Measurements from ENCODE around the gene SBK2.

SBK2 gene

GRCh38 chr19:55554741-55555152, 17.8 kb upstream of the SBK2 start:
- DNase-seq (ENCODE audit: low read depth), result no peak

GRCh38 chr19:55554302-55554701, 17.4 kb upstream of the SBK2 start:
- DNase-seq (ENCODE audit: low read depth), result no peak

GRCh38 chr19:55553217-55554182, 16.6 kb upstream of the SBK2 start:
- DNase-seq (ENCODE audit: low read depth), result no peak

GRCh38 chr19:55552620-55553019, 15.7 kb upstream of the SBK2 start:
- peak; percentile 92 for DNase-seq (ENCODE audit: low read depth)

- DNase-seq (ENCODE audit: low read depth), result no peak
These were observed 15.3 kb upstream of the SBK2 start for GRCh38 chr19:55552206-55552605.

- DNase-seq (ENCODE audit: low read depth), result peak; percentile 54
These were observed 13.4 kb upstream of the SBK2 start for GRCh38 chr19:55550321-55550650.

GRCh38 chr19:55549500-55550320, 12.8 kb upstream of the SBK2 start:
- DNase-seq (ENCODE audit: low read depth), result peak; percentile 91

- peak; percentile 55 for DNase-seq (ENCODE audit: low read depth)
These were observed 10.1 kb upstream of the SBK2 start for GRCh38 chr19:55546822-55547614.

GRCh38 chr19:55546011-55546410, 9.1 kb upstream of the SBK2 start:
- no peak for DNase-seq (ENCODE audit: low read depth)

- no peak for DNase-seq (ENCODE audit: low read depth)
These were observed 8.5 kb upstream of the SBK2 start, which contains the start of gene SBK3 for GRCh38 chr19:55545443-55545842. Gene SBK3, minus strand, starts transcription at chr19:55545543. Its CDS starts 0 bp downstream, at chr19:55545543.

GRCh38 chr19:55544776-55545439, 8.0 kb upstream of the SBK2 start:
- no peak for DNase-seq (ENCODE audit: low read depth)

- DNase-seq (ENCODE audit: low read depth), result no peak
These were observed 7.1 kb upstream of the SBK2 start for GRCh38 chr19:55544014-55544413.

GRCh38 chr19:55543567-55543966, 6.6 kb upstream of the SBK2 start:
- DNase-seq (ENCODE audit: low read depth), result no peak

GRCh38 chr19:55542292-55542855, 5.4 kb upstream of the SBK2 start:
- no peak for DNase-seq (ENCODE audit: low read depth)

- DNase-seq (ENCODE audit: low read depth), result no peak
These were observed 4.2 kb upstream of the SBK2 start for GRCh38 chr19:55541091-55541490.

GRCh38 chr19:55540619-55541018, 3.7 kb upstream of the SBK2 start:
- no peak for DNase-seq (ENCODE audit: low read depth)

GRCh38 chr19:55539090-55539984, 2.4 kb upstream of the SBK2 start:
- DNase-seq (ENCODE audit: low read depth), result no peak

- DNase-seq (ENCODE audit: low read depth), result no peak
These were observed 1.2 kb upstream of the SBK2 start for GRCh38 chr19:55538132-55538531.

GRCh38 chr19:55537741-55538111, 793 bp upstream of the SBK2 start:
- peak; percentile 38 for DNase-seq (ENCODE audit: low read depth)

GRCh38 chr19:55536366-55536765, 567 bp downstream of the SBK2 start:
- no peak for DNase-seq (ENCODE audit: low read depth)

Measured in HS-27A (cell line).